ENCODE results near the gene RNF31. TPM values are rescaled to one million over a fixed set of nuclear protein-coding genes. Genes with fewer than 3 reads are reported as not detected.
A peak's percentile ranks its signal among the peaks of the same experiment; 100 is the strongest.

RNF31 gene
- total RNA-seq, 1 donor from 2014 or later = 20.4 TPM

- DNase-seq = no peak
Observed at GRCh38 chr14:24116128-24116814, 31.0 kb upstream of the RNF31 start.

DNA sequence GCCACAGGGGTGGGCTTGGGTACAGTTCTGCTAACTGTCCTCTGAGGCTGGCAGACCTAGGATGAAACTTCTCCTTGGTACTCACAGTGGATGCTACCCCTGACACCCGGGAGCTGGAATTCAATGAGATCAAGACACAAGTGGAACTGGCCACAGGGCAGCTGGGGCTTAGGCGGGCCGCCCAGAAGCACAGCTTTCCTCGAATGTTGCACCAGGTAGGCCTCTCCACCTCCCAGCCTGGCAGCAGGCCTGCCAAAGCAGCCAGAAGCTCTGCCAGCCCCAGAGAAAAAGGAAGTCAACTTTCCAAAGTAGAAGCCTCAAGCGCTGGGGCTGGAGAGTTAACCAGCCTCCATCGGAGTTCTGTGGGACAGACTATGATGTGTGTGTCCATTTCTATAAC, 30.1 kb upstream of the RNF31 start:
- DNase-seq = no peak

DNA sequence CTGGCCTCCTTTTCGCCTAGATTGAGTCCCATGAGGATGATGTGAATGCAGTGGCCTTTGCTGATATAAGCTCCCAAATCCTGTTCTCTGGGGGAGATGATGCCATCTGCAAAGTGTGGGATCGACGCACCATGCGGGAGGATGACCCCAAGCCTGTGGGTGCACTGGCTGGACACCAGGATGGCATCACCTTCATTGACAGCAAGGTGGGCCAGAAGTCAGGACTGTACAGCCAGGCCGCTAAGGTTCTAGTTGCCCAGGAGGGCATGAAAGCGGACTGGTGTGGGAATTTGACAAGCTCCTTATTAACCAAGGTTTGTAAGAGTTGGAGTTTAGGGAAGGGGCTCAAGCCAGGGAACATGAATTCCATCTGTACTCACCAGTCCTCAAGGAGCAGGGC, 27.6 kb upstream of the RNF31 start:
- no peak for DNase-seq

GRCh38 chr14:24121210-24121609, 26.1 kb upstream of the RNF31 start:
- DNase-seq = no peak

DNA sequence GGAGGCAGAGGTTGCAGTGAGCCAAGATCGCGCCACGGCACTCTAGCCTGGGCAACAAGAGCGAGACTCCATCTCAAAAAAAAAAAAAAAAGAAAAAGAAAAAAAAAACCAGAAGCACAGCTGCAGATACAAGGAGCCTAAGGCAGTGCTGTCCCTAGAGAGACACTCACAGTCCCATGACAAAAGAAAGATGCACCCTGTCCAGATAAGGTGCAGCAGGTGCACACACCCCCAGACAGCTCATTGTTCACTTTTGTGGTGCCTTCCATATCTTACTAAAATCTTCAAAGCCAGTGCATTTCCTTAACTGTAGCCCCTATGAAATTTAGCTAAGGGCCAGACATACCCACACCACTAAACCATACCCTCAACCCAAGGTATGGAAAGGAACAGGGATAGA, 24.9 kb upstream of the RNF31 start:
- DNase-seq = no peak

DNA sequence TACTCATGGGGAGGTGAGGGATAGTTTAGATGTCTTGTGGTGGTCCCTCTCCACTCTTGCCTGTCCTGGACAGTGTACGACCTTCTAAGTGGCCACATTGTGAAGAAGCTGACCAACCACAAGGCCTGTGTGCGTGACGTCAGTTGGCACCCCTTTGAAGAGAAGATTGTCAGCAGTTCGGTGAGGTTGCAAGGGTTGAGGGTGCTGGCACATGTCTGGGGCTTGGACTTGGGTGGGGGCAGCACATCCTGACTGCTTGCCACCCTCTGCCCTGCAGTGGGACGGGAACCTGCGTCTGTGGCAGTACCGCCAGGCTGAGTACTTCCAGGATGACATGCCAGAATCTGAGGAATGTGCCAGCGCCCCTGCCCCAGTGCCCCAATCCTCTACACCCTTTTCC, 24.4 kb upstream of the RNF31 start:
- no peak for DNase-seq

DNA sequence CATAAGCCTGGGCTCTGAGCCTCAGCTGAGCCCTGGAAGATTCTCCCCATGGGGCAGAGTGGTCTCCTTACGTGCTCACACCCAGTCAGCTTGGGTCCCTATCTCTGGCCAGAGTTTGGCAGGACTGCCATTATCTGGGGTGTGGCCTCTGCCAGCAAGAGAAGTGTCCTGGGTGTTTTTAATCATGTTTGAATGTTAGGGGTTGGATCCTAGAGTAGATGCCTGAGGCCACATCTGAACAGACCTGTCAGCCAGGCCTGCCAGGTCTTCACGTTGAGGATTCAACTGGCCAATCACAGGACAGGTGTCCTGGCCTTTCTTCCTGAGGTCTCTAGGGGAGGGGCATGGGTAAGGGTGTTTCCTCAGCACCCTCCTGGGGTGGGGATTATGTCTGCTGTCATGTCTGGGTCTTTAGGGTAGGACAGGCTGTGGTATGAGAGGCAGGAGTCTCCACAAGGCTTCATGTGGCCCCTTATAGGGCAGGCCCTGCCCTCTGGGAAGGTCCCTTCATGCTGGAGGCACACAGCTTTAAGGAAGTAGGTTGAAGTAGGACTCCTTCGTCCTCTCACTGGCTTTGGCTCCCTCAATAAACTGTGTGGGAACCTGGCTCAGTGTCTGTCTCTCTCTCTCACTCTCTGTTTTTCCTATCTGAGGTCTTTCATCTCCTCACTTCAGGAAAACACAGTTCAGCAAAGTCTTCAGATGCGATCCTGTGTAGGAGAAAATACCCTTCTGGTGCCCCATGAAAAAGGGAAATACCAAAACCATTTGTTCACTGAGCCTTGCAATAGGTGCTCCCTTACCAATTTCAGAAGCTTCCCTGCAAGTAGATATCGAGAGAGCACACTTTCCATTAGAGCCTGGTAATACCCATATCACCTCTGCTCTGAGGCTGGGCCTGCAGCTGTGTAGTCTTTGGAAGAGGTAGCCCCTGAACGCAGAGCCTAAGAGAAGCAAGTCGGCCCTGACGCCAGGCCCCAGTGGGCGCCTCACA, 23.6 kb upstream of the RNF31 start:
- DNase-seq = no peak

DNA sequence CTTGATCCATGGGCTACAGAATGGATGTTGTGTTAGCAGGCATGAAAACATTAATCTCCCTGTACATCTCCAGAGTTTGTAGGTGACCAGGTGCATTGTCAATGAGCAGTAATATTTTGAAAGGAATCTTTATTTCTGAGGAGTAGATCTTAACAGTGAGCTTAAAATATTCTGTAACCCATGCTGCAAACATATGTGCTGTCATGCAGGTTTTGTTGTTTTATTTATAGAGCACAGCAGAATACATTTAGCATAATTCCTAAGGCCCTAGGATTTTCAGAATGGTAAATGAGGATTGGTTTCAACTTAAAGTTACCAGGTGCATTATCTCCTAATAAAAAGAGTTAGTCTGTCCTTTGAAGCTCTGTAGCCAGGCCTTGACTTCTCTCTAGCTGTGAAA, 20.4 kb upstream of the RNF31 start:
- DNase-seq = no peak

- no peak for DNase-seq
Observed at GRCh38 chr14:24127673-24128072, 19.6 kb upstream of the RNF31 start.

- no peak for DNase-seq
Observed at GRCh38 chr14:24129410-24129998, 17.8 kb upstream of the RNF31 start.

- DNase-seq = no peak
Observed at GRCh38 chr14:24130380-24130716, 16.9 kb upstream of the RNF31 start, which contains the start of gene FITM1. Gene FITM1 (plus strand): TSS chr14:24130659. CDS start chr14:24131564, 905 bp downstream.

DNA sequence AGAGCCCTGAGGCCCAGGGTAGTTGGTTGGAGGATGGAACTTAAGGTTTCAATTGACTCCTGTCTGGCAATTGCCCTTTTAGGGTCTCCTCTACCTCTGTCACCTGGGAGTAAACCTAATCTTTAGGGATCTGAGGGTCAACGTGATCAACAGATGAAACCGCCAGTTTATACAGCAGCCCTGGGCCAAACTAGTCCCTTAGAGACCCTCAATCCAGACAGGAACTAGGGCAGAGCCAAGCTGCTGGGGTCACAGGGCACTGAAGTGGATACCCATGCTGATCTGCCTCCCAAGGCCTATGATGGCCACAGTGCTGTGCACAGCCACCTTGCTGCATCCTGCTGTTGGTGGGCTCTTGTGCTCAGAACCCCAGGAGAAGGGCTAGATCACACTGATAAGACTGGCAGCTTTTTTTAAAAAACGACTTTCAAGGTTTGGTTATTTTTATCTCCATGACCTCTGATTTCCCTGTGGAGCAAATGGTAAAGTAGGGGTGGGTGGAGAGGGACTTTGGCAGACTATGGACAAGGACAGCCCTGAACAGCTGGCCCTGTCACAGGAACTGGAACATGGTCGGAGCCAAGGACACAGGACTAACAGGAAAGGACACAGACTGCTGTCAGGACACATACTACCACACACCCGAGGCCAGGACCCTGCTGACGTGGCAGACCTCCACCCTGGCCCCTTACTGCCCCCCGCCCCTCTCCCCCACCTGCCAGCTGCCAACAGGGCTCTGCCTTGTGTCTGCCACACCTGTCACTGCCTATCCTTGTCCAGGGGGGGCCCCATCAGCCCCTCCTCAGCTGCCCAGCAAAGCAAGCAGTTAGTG, 16.4 kb upstream of the RNF31 start:
- DNase-seq = no peak

DNA sequence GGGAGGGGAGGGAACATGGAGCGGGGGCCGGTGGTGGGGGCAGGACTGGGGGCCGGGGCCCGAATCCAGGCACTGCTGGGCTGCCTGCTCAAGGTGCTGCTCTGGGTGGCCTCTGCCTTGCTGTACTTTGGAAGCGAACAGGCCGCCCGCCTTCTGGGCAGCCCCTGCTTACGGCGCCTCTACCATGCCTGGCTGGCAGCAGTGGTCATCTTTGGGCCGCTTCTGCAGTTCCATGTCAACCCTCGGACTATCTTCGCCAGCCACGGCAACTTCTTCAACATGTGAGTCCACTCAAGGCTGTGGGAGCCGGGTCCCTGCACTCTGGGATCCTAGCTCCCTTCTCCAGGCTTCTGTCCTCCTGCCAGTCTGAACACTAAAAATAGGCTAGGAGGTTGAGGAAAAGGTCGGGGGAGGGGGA, 15.7 kb upstream of the RNF31 start:
- no peak for DNase-seq

DNA sequence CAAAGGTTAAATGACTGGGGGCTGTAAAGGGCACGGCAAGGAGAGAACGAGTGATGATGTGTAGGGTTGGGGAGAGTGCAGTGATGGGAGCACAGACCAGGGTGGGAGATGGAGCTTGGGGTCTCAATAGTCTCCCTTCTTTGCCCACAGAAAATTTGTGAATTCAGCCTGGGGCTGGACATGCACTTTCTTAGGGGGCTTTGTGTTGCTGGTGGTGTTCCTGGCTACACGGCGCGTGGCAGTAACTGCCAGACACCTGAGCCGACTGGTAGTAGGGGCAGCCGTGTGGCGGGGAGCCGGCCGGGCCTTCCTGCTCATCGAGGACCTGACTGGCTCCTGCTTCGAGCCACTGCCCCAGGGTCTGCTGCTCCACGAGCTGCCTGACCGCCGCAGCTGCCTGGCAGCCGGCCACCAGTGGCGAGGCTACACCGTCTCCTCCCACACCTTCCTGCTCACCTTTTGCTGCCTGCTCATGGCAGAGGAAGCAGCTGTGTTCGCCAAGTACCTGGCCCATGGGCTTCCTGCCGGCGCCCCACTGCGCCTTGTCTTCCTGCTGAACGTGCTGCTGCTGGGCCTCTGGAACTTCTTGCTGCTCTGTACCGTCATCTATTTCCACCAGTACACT, 15.1 kb upstream of the RNF31 start:
- DNase-seq = no peak

- DNase-seq = no peak
Observed at GRCh38 chr14:24132976-24133375, 14.3 kb upstream of the RNF31 start.

GRCh38 chr14:24133735-24134134, 13.6 kb upstream of the RNF31 start:
- DNase-seq = no peak

DNA sequence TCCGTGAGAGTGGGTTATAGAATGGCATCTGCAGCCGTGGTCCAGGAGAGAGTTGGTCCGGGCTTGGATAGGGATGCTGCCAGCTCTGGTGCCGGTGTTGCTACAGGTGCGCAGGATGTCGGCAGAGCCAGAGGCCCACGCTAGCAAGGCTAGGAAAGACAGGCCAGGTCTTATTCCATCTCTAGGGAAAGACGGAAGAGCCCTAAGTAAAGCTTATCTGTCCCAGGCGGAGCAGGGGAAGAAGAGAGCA, 11.8 kb upstream of the RNF31 start:
- no peak for DNase-seq

- DNase-seq = peak; percentile 91
Observed at GRCh38 chr14:24135834-24136683, 11.2 kb upstream of the RNF31 start, which contains the start of gene PSME1. Gene PSME1 (plus strand): TSS chr14:24136194. CDS start chr14:24136263, 69 bp downstream.

DNA sequence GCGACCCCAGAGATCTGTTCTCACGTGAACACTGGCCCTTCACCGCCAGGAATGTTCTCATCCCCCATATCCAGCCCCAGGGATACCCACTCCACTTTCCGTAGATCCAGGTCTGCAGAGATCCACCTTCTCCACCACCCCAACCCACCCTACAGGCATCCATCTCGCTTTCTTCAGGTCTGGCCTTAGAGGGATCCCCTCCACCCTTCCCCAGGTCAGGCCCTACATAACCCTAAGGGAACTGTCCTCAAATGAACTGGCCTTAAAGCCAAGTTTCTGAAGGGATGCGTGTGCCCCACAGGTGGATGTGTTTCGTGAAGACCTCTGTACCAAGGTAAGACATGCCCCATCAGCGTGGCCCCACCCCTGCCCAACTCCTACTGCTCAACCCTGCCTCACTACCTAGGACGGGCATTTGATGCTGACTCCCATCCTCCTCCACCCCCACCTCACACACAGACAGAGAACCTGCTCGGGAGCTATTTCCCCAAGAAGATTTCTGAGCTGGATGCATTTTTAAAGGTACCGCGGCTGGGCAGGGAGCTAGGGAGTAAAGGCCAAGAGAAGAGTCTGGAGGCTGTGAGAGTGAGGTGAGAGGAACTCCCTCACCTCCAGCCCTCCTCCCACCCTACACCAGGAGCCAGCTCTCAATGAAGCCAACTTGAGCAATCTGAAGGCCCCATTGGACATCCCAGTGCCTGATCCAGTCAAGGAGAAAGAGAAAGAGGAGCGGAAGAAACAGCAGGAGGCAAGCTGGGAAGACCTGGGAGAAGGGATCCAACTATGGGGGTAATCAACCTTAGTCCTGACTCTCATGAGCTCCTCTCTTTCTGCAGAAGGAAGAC, 10.4 kb upstream of the RNF31 start:
- no peak for DNase-seq
